Right lobe of liver (tissue), 6 donors: Measurements from ENCODE around the gene CACNB4. TPM values are rescaled to one million over a fixed set of nuclear protein-coding genes. Genes with fewer than 3 reads are reported as not detected.

Source experiments
- ATAC-seq, 4 donors: fragments of 200-7000 bp; cut with Tn5 transposase; one replicate each; pipeline ENCODE4 v1.9.1; 2020; ENCODE audit warnings: mild to moderate bottlenecking in 4 of 4, moderate library complexity in 4 of 4
- DNase-seq, 3 donors: peaks; one replicate each; pipeline ENCODE4 v3.0.0-alpha.2; 2020
- H3K27ac ChIP-seq, 3 donors: fragments of 200-600 bp; one replicate each; pipeline ENCODE4 v1.8.0; 2022
- H3K27me3 ChIP-seq, 2 donors: fragments of 200-600 bp; one replicate each; pipeline ENCODE4 v1.8.0; 2022
- H3K36me3 ChIP-seq, 4 donors: fragments of 200-600 bp; sonication (generic) in 1 of 4; one replicate each; pipeline versions ENCODE4 v1.5.1 to v1.8.0; 2017 to 2022; ENCODE audit warnings: control low read depth in 1 of 4
- H3K4me1 ChIP-seq, 4 donors: fragments of 200-600 bp; sonication (generic) in 1 of 4; one replicate each; pipeline versions ENCODE4 v1.5.1 to v1.8.0; 2017 to 2022; ENCODE audit warnings: control low read depth in 1 of 4
- H3K4me3 ChIP-seq, 3 donors: fragments of 200-600 bp; one replicate each; pipeline ENCODE4 v1.8.0; 2022
- H3K9me3 ChIP-seq, 4 donors: fragments of 200-600 bp; sonication (generic) in 1 of 4; one replicate each; pipeline versions ENCODE4 v1.5.1 to v1.8.0; 2017 to 2022; ENCODE audit warnings: control low read depth in 1 of 4
- POLR2A ChIP-seq: fragments of 450-650 bp; IDR thresholded peaks from one replicate; pipeline ENCODE4 v1.6.1; 2017; ENCODE audit warnings: antibody characterized with exemption, mild to moderate bottlenecking
- WGBS: methylation state at CpG from one replicate; pipeline ENCODE4 v1.1.6; 2018; ENCODE audit warnings: low coverage, low lambda C conversion rate; ENCODE audit not compliant: insufficient coverage; ENCODE audit errors: missing lambda C conversion rate; 5-methylcytosine and 5-hydroxymethylcytosine counted together
- intact Hi-C, 2 donors: fragments of 100-400 bp; cut with DNase I; formaldehyde crosslinking; loops; one replicate each; pipeline versions ENCODE4 v1.11.2 to v1.14.1; 2022
- total RNA-seq, 6 experiments: library from RNA; depleted of rRNA in 2 of 6; stranded (reverse); fragments of >200 nt in 2 of 6; fragmentation: NEBNext Ultra II Directional in 3 of 6; extraction: Animal tissue kit (Norgen Biotek cat#: 25700) in 3 of 6; gene quantifications; one replicate each; pipeline versions ENCODE4 v1.1.0 to v1.2.4, GENCODE V29; 2016 to 2023
- TF ChIP-seq, protein P1 (sequence below), 4 donors: fragments of 200-600 bp in 3 of 4; fragments of 450-650 bp in 1 of 4; IDR thresholded peaks; one replicate each; pipeline versions ENCODE4 v1.5.1 to v1.8.0; 2016 to 2022; ENCODE audit warnings: antibody characterized with exemption in 4 of 4, mild to moderate bottlenecking in 2 of 4
- donor health status: DM: no; HTN: yes; CAD: no.
- donor health status: DM: no; HTN: no; CAD: no.
- donor health status: DM: no; HTN: no; CAD: no.
- donor health status: DM: no; HTN: yes; CAD: no.
- donor health status: DM: no; HTN: yes; CAD: no.

Gene CACNB4
- total RNA-seq, 6 experiments from 2014 or later: 0.06 to 0.49 (median 0.25) TPM

DNA sequence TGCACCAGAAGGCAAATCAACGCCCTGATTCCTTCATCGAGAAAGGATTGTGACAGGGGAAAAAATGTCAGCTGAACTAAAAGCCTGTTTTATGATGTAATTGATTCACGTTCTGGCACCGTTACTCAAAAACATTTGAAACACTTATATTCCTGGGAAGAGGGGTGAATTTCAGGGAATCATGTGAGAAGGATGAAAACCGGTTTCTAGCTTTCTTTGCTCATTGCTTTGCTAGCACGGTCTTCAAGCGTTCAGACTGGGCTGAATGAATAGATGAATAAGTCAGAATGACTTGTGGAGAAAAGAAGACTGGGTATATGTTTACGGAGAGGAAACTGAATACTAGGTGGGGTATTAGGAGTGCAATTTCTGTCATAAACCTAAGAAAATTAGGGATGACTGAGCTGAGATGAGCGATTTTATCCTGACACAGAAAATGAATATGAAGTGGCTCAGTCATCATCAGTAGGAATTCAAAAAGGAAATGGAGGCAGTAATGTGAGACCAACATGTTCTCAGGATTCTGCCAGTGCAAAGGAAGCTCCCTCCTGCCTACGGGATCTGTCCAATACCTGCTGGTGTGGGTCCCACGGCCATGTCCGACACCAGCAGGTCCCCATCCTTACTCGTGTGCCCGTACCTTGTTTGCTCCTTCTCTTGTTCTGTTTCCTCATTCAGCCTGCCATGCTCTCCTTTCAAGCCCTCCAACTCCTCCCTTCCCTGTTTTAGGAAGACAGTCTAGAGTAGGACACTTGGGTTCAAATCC is 146.0 kb downstream of the CACNB4 start:
- no peaks in the 10 kb centered on the region for H3K36me3 ChIP-seq
- no peaks in the 10 kb centered on the region for H3K9me3 ChIP-seq
- DNase-seq (no peak), ATAC-seq (no peak)
- TF ChIP-seq POLR2A: no peak
- TF ChIP-seq, protein P1, sequence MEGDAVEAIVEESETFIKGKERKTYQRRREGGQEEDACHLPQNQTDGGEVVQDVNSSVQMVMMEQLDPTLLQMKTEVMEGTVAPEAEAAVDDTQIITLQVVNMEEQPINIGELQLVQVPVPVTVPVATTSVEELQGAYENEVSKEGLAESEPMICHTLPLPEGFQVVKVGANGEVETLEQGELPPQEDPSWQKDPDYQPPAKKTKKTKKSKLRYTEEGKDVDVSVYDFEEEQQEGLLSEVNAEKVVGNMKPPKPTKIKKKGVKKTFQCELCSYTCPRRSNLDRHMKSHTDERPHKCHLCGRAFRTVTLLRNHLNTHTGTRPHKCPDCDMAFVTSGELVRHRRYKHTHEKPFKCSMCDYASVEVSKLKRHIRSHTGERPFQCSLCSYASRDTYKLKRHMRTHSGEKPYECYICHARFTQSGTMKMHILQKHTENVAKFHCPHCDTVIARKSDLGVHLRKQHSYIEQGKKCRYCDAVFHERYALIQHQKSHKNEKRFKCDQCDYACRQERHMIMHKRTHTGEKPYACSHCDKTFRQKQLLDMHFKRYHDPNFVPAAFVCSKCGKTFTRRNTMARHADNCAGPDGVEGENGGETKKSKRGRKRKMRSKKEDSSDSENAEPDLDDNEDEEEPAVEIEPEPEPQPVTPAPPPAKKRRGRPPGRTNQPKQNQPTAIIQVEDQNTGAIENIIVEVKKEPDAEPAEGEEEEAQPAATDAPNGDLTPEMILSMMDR (IDR thresholded peaks at IDR 0.05): no peak
- H3K27me3 ChIP-seq: no peaks in the 10 kb centered on the region
- intact Hi-C loops: no loop called here
- WGBS: 79% methylated on average over 11 of the region's 14 CpGs
- H3K27ac ChIP-seq: no peak overlapping the region
- no peaks in the 10 kb centered on the region for H3K4me1 ChIP-seq
- no peak overlapping the region for H3K4me3 ChIP-seq

DNA sequence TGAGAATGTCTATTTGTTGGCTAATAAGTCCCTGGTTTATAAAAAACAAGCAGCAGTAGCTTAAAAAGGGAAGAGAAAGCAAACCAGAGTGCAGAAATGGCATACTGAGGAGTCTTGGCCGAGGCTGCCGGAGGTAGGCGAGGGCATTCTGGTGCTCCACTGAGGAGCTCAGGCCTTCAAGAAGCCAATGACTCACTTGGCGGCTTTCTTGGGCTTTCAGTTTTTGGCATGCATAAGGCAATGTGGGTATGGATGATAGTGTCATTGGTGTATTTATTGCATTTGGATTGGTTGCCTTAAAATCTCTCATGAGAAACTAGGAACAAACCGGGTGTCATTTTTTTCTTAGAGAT is 151.1 kb downstream of the CACNB4 start:
- intact Hi-C loops: no loop called here
- Histone ChIP-seq H3K27ac (no peak overlapping the region), H3K4me1 (no peaks in the 10 kb centered on the region), H3K9me3 (no peaks in the 10 kb centered on the region), H3K27me3 (no peaks in the 10 kb centered on the region), H3K36me3 (no peaks in the 10 kb centered on the region), H3K4me3 (no peak overlapping the region)
- no peak for TF ChIP-seq POLR2A
- TF ChIP-seq, protein P1 (IDR thresholded peaks at IDR 0.05): no peak
- ATAC-seq (peak; percentile 33 to 70 (median 50)), DNase-seq (no peak)
- 54% methylated on average over 4 of the region's 5 CpGs for WGBS

DNA sequence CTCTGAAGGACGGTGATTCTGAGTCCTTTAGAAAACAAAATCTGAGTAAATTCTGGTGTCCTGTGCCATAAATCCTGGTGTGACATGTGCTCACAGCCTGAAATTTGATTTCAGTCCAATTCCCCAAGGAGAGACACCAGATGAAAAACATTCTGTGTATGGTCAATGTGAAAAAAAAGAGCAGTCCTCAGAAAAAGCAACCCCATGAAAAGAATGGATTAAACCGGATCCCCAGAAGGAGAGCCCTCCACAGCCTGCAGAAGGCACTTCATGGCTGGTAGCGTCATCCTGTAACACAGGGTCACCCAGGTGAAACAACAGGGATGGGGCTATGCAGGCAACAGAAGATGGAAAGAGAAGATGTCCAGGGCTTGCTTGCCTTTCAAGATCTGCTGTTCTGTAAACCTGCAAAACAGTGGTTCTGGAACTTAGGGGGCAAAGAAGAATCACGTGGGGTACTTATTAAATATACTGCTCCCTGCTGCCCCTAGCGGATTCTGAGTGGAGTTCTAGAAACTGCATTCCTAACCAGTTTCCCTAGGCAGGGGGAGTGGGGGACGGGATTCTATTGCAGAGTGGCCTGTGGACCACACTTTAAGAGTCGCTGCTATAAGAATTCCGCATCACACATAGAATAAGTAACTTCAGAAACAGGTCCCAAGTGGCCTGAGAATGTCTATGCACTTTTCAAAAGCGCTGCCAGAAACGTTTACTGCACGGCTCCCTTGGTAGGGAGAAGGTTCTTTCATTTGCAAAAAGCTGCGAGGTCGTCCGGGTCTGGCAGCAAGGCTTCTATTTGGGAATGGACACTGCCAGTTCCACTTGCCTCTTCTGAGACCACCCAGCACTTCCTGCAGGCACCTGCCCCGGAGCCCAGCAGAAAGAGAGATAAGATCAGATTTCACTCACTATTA is 151.7 kb downstream of the CACNB4 start:
- Histone ChIP-seq H3K27ac (no peak overlapping the region), H3K27me3 (no peaks in the 10 kb centered on the region), H3K36me3 (no peaks in the 10 kb centered on the region), H3K4me1 (no peaks in the 10 kb centered on the region), H3K9me3 (no peaks in the 10 kb centered on the region), H3K4me3 (peak overlapping the region in 1 of 3 donors; percentile 10)
- TF ChIP-seq, protein P1 (IDR thresholded peaks at IDR 0.05): peak; percentile 40 to 49 (median 46)
- no peak for TF ChIP-seq POLR2A
- intact Hi-C loops: no loop called here
- WGBS: 24% methylated on average over 15 of the region's 15 CpGs
- no peak for DNase-seq
- peak; percentile 62 to 81 (median 67) for ATAC-seq

DNA sequence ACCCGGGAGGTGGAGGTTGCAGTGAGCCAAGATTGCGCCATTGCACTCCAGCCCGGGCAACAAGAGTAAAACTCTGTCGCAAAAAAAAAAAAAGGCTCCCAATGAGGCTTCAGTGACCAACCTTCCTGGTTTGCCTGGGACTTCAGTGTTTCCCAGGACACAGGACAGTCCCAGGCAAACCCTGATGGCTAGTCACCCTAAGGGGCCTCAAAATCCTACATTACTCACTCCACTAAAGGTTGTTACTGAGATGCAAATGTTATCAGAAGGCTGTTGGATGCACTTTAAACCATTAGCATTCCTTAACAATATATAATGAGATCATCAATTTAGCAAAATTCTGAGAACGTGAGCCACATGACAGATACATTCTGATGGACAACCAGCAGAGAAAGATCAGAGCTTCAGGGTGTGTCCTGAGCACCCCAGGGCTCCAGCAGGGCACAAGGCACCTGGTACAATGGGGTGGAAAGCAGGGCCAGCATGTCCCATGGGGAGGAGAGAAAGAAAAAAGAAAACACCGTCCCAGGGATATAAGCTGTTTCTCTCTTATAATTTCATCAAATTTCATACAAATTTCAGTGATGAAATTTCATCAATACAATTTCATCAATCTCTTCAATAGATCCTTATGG is 152.5 kb downstream of the CACNB4 start:
- H3K4me3 ChIP-seq: no peak overlapping the region
- DNase-seq (no peak), ATAC-seq (no peak)
- no peak overlapping the region for H3K27ac ChIP-seq
- no peak for TF ChIP-seq POLR2A
- TF ChIP-seq, protein P1 (IDR thresholded peaks at IDR 0.05): no peak
- H3K9me3 ChIP-seq: no peaks in the 10 kb centered on the region
- H3K4me1 ChIP-seq: no peaks in the 10 kb centered on the region
- intact Hi-C loops: no loop called here
- H3K27me3 ChIP-seq: no peaks in the 10 kb centered on the region
- WGBS: 60% methylated on average over 5 of the region's 6 CpGs
- H3K36me3 ChIP-seq: no peaks in the 10 kb centered on the region
